Ascending aorta (tissue), 2 donors: ENCODE measurements around the gene ST13. TPM values are rescaled to one million over a fixed set of nuclear protein-coding genes. Genes with fewer than 3 reads are reported as not detected.
"Not testable (repeated sequence)": the region's sequence is repeated elsewhere in the genome, so short reads cannot be mapped to it uniquely, and the experiment has no call there.

Experiments
- DNase-seq, 2 donors: peaks; one replicate each; pipeline ENCODE4 v3.0.0-alpha.2; 2019; ENCODE audit warnings: low spot score in 2 of 2
- H3K27ac ChIP-seq, 2 donors: fragments of 200-600 bp; sonication (generic); one replicate each; pipeline ENCODE4 v1.5.1; 2016 to 2017; ENCODE audit warnings: mild to moderate bottlenecking in 1 of 2
- H3K27me3 ChIP-seq: fragments of 200-600 bp; sonication (generic); one replicate; pipeline ENCODE4 v1.5.1; 2017
- H3K36me3 ChIP-seq, 2 donors: fragments of 200-600 bp; sonication (generic); one replicate each; pipeline ENCODE4 v1.5.1; 2016
- H3K4me1 ChIP-seq, 2 donors: fragments of 200-600 bp; sonication (generic); one replicate each; pipeline ENCODE4 v1.5.1; 2016 to 2017; ENCODE audit warnings: mild to moderate bottlenecking in 1 of 2
- H3K4me3 ChIP-seq, 2 donors: fragments of 200-600 bp; sonication (generic); one replicate each; pipeline ENCODE4 v1.5.1; 2016 to 2017; ENCODE audit warnings: mild to moderate bottlenecking in 1 of 2
- H3K9me3 ChIP-seq, 2 donors: fragments of 200-600 bp; sonication (generic); one replicate each; pipeline ENCODE4 v1.5.1; 2016
- CTCF ChIP-seq, 3 experiments: fragments of 200-600 bp in 2 of 3; fragments of 450-650 bp in 1 of 3; sonication (generic) in 2 of 3; IDR thresholded peaks; one replicate each; pipeline ENCODE4 v1.5.1; 2016 to 2019; ENCODE audit warnings: antibody characterized with exemption in 3 of 3, mild to moderate bottlenecking in 1 of 3, moderate library complexity in 1 of 3
- intact Hi-C: fragments of 100-400 bp; cut with DNase I; formaldehyde crosslinking; loops from one replicate; pipeline ENCODE4 v1.15.1; 2023
- total RNA-seq: library from RNA; depleted of rRNA; stranded (reverse); fragments of >200 nt; gene quantifications from one replicate; pipeline ENCODE4 v1.1.0, GENCODE V29; 2016

The ST13 gene
- total RNA-seq, 1 donor from 2014 or later: 46.0 TPM

GRCh38 chr22:40889116-40889515, 32.7 kb upstream of the ST13 start:
- H3K36me3 ChIP-seq: peaks cover 42 to 66% of the 10 kb centered on the region in 2 donors

GRCh38 chr22:40878922-40879321, 22.5 kb upstream of the ST13 start:
- H3K9me3 ChIP-seq: no peaks in the 10 kb centered on the region
- no peaks in the 10 kb centered on the region for H3K27me3 ChIP-seq
- no peak for DNase-seq
- intact Hi-C loops: no loop called here
- no peaks in the 10 kb centered on the region for H3K4me1 ChIP-seq
- TF ChIP-seq CTCF (IDR thresholded peaks at IDR 0.05): no peak
- no peak overlapping the region for H3K4me3 ChIP-seq
- H3K36me3 ChIP-seq: peaks cover 13 to 28% of the 10 kb centered on the region in 2 donors
- no peak overlapping the region for H3K27ac ChIP-seq

More at GRCh38 chr22:40889116-40889515, 32.7 kb upstream of the ST13 start:
- Histone ChIP-seq H3K4me3 (no peak overlapping the region), H3K27ac (no peak overlapping the region), H3K27me3 (no peaks in the 10 kb centered on the region), H3K4me1 (no peaks in the 10 kb centered on the region), H3K9me3 (no peaks in the 10 kb centered on the region)
- DNase-seq: no peak
- no peak for TF ChIP-seq CTCF (IDR thresholded peaks at IDR 0.05)
- intact Hi-C loops: no loop called here

DNA sequence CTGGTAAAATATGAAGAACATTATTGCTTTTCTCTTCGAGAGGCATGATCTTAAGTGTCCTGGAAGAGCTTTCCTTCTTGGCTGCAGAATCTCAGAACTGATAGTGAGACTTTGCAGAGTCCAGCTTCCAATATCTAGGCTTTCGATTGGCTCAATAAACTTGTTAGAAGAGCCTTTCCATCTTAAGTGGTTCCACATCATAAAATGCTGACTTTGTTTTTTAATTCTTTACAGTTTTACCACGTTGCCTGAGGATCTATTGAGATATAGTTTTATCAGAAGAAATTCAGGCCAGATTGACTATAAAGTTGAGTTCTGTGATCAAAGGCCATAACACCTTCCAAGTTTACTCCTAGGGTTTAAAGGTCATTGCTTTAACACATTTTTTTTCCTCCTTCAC, 21.0 kb upstream of the ST13 start:
- no peak for DNase-seq
- H3K4me1 ChIP-seq: no peaks in the 10 kb centered on the region
- no peak overlapping the region for H3K4me3 ChIP-seq
- H3K27me3 ChIP-seq: no peaks in the 10 kb centered on the region
- intact Hi-C loops: no loop called here
- H3K27ac ChIP-seq: no peak overlapping the region
- H3K36me3 ChIP-seq: peaks cover 12 to 22% of the 10 kb centered on the region in 2 donors
- TF ChIP-seq CTCF (IDR thresholded peaks at IDR 0.05): no peak
- H3K9me3 ChIP-seq: no peaks in the 10 kb centered on the region

DNA sequence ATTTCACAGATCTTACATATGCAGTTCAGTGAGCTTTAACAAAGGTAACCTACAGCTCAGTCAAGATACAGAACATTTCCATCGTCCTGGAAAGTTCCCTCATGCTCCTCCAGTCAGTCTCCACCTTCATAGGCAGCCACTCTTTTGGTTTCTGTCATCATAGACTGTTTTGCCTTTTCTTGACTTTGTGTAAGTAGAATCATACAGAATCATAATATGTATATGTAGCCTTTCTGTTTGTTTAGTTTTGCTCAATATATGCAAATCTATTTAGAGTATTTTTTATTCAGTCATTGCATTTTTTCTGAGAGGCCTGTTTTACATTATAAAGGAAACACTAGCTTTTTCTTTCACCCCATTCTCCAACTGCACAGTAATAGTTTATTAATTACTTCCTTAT, 20.5 kb upstream of the ST13 start:
- Histone ChIP-seq H3K27ac (no peak overlapping the region), H3K4me3 (no peak overlapping the region), H3K36me3 (peaks cover 10 to 20% of the 10 kb centered on the region in 2 donors), H3K4me1 (no peaks in the 10 kb centered on the region), H3K27me3 (no peaks in the 10 kb centered on the region), H3K9me3 (no peaks in the 10 kb centered on the region)
- TF ChIP-seq CTCF (IDR thresholded peaks at IDR 0.05): no peak
- DNase-seq: no peak
- intact Hi-C loops: no loop called here

GRCh38 chr22:40875111-40875510, 18.7 kb upstream of the ST13 start:
- H3K9me3 ChIP-seq: no peaks in the 10 kb centered on the region
- DNase-seq: no peak
- no peak overlapping the region for H3K27ac ChIP-seq
- intact Hi-C loops: no loop called here
- H3K27me3 ChIP-seq: no peaks in the 10 kb centered on the region
- no peak overlapping the region for H3K4me3 ChIP-seq
- H3K36me3 ChIP-seq: peaks cover 14 to 22% of the 10 kb centered on the region in 2 donors
- H3K4me1 ChIP-seq: no peaks in the 10 kb centered on the region
- no peak for TF ChIP-seq CTCF (IDR thresholded peaks at IDR 0.05)

DNA sequence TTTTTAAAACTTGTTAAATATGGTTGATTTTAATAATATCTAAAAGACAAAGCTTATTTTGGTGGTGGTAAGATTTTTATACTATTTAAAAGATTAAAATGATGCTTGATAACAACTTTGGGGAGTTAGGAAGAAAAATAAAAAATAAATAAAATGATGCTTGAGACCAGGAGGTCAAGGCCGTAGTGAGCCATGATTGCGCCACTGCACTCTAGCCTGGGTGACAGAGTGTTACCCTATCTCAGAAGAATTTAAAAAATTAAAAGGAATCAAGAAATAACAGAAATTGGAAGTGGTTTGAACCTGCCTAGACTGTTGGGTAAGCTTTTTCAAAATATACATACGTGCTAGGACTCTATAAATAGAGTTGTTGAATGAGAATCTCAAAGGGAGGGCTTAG, 17.6 kb upstream of the ST13 start:
- Histone ChIP-seq H3K4me1 (no peaks in the 10 kb centered on the region), H3K9me3 (no peaks in the 10 kb centered on the region), H3K27ac (no peak overlapping the region), H3K4me3 (no peak overlapping the region), H3K36me3 (peaks cover 16 to 21% of the 10 kb centered on the region in 2 donors), H3K27me3 (no peaks in the 10 kb centered on the region)
- no peak for TF ChIP-seq CTCF (IDR thresholded peaks at IDR 0.05)
- intact Hi-C loops: no loop called here
- no peak for DNase-seq

GRCh38 chr22:40868379-40868778, 11.9 kb upstream of the ST13 start:
- DNase-seq, H3K27ac ChIP-seq, H3K27me3 ChIP-seq, H3K4me1 ChIP-seq, intact Hi-C loops, H3K9me3 ChIP-seq, H3K4me3 ChIP-seq: not testable (repeated sequence)
- H3K36me3 ChIP-seq: peaks cover 16% of the 10 kb centered on the region in 2 donors
